H1 (cell line): ENCODE data around the gene ARSB. TPM values are rescaled to one million over a fixed set of nuclear protein-coding genes. Genes with fewer than 3 reads are reported as not detected.

ENCODE experiments used
- ATF3 ChIP-seq: IDR thresholded peaks from 2 replicates; pipeline ENCODE4 v1.6.1; 2011; ENCODE audit warnings: low read depth, mild to moderate bottlenecking, low read length; ENCODE audit not compliant: insufficient read depth
- CHD1 ChIP-seq: IDR thresholded peaks from 2 replicates; pipeline ENCODE4 v1.6.1; 2012; ENCODE audit warnings: low read depth, low read length, improper control_type of control experiment
- CHD7 ChIP-seq: fragments of 300-600 bp; sonication (generic); IDR thresholded peaks from 2 replicates; pipeline ENCODE4 v1.7.1; 2012; ENCODE audit warnings: low read length, moderate library complexity, mild to moderate bottlenecking, inconsistent platforms; ENCODE audit not compliant: insufficient replicate concordance
- GTF2F1 ChIP-seq: IDR thresholded peaks from 2 replicates; pipeline ENCODE4 v1.6.1; 2012; ENCODE audit warnings: low read depth, low read length, improper control_type of control experiment, borderline replicate concordance
- JUN ChIP-seq: IDR thresholded peaks from 2 replicates; pipeline ENCODE4 v1.6.1; 2011; ENCODE audit warnings: low read depth, mild to moderate bottlenecking, improper control_type of control experiment, low read length
- KDM1A ChIP-seq: fragments of 200-600, 300-600 bp; sonication (generic); IDR thresholded peaks from 2 replicates; pipeline ENCODE4 v1.7.1; 2016; ENCODE audit warnings: mild to moderate bottlenecking, low read length, borderline replicate concordance
- PHF8 ChIP-seq: fragments of 200-600 bp; sonication (generic); conservative IDR thresholded peaks from 2 replicates; pipeline ENCODE4 v1.7.1; 2012; ENCODE audit warnings: low read depth, mild to moderate bottlenecking, inconsistent platforms, low read length, moderate library complexity
- POLR2A ChIP-seq, 2 experiments: IDR thresholded peaks; 1 replicate in 1 of 2; 2 replicates in 1 of 2; pipeline ENCODE4 v1.6.1; 2011; ENCODE audit warnings: low read depth in 2 of 2, low read length in 2 of 2, mild to moderate bottlenecking in 2 of 2; ENCODE audit errors: control extremely low read depth in 1 of 2
- SIX5 ChIP-seq: IDR thresholded peaks from 2 replicates; pipeline ENCODE4 v1.6.1; 2011; ENCODE audit warnings: mild to moderate bottlenecking, low read depth, low read length
- ZNF274 ChIP-seq: IDR thresholded peaks from 2 replicates; pipeline ENCODE4 v1.7.0; 2012; ENCODE audit warnings: low read length, borderline replicate concordance; ENCODE audit errors: extremely low read depth
- polyA plus RNA-seq, 7 experiments: library from polyadenylated mRNA; depleted of rRNA in 3 of 7; stranded (reverse) in 5 of 7; unstranded in 2 of 7; fragments of >200 nt in 5 of 7; fragments of 200-250 nt in 2 of 7; gene quantifications; 1 replicate in 5 of 7; 2 replicates in 1 of 7; 4 replicates in 1 of 7; pipeline versions ENCODE4 v1.2.1 to v1.2.3, GENCODE V29; 2011 to 2013; ENCODE audit warnings: missing spikeins in 2 of 7, mixed read lengths in 2 of 7
- total RNA-seq: library from RNA; stranded (reverse); fragmentation: NEBNext Ultra II Directional; extraction: Animal tissue kit (Norgen Biotek cat#: 25700); gene quantifications from 2 replicates; pipeline ENCODE4 v1.2.1, GENCODE V29; 2021

ARSB gene
- total and polyA plus RNA-seq, 2 of the 8 experiments (the other 6 are each of a cell fraction or from before 2014, with no cell fraction given), result 6.4 to 13.9 TPM

DNA sequence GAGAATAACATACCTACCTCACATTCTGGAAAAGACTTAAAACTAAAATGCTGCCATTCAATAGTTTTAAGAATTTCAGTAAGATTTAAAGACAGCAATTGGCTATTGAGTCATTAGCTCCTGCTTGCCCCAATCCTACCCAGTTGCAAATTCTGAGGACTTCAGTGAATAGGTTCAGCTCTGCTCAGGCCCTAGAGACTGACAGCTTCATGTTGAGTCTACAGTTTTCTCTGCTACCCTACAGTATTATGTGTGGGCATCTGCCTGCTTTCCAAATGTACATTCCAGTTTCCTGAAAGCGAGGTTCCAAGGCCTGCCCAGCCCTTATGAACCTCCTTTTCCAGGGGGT lies 61.5 kb downstream of the ARSB start (continued):
- no peak for TF ChIP-seq CHD7
- TF ChIP-seq ATF3, result no peak
- TF ChIP-seq CHD1, result no peak
- TF ChIP-seq ZNF274, result no peak
- TF ChIP-seq SIX5, result no peak
- TF ChIP-seq POLR2A (IDR thresholded peaks at IDR 0.05; ENCODE audit: control extremely low read depth in 1 of 2, low read depth in 2 of 2, low read length in 2 of 2), result no peak
- TF ChIP-seq JUN, result no peak
- TF ChIP-seq PHF8, result no peak
- TF ChIP-seq KDM1A, result no peak
- TF ChIP-seq GTF2F1, result no peak
